Measurements from ENCODE around the gene TRPM4. TPM values are rescaled to one million over a fixed set of nuclear protein-coding genes. Genes with fewer than 3 reads are reported as not detected.
A peak's percentile ranks its signal among the peaks of the same experiment; 100 is the strongest.

Gene TRPM4
- total and polyA plus RNA-seq, 2 experiments from 2014 or later, result 7.0 to 20.5 TPM

DNA sequence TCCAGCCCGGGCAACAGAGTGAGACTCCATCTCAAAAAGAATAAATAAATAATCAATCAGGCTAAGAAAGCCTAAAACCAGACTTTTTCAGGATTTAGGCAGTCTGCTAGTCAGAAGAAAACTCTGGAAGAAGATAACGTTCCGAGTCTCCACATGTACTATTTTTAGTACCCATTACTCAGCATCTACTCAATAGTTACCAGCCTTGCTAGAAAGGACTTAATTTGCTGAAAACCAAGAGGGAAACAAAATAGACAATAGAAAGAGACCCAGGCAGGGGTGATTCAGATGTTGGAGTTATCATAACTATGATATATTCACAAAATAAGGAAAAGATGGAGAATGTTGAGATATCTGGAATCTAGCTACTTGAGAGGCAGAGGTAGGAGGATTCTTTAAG is 47.0 kb upstream of the TRPM4 start:
- Histone ChIP-seq H3K4me1 (ENCODE audit: insufficient read depth) (peaks cover 5% of the 10 kb centered on the region), H3K36me3 (replicated peaks; ENCODE audit: insufficient read depth, low read depth) (no peaks in the 10 kb centered on the region), H2AFZ (no peak overlapping the region), H3K4me3 (no peak overlapping the region), H3K27ac (peak overlapping the region; percentile 2), H3K4me2 (no peak overlapping the region), H3K9me2 (replicated peaks; ENCODE audit: insufficient read depth) (no peaks in the 10 kb centered on the region), H4K20me1 (ENCODE audit: insufficient read depth, poor library complexity, severe bottlenecking) (peaks cover 12% of the 10 kb centered on the region), H3K79me2 (no peaks in the 10 kb centered on the region), H3K9me3 (ENCODE audit: low read depth) (no peaks in the 10 kb centered on the region), H3K27me3 (no peaks in the 10 kb centered on the region)
- TF ChIP-seq CTCF (IDR thresholded peaks at IDR 0.05; ENCODE audit: poor library complexity) (no peak), EZH2phosphoT487 (IDR thresholded peaks at IDR 0.05; ENCODE audit: low read depth, severe bottlenecking, unreplicated experiment) (no peak), EZH2 (IDR thresholded peaks at IDR 0.05; ENCODE audit: borderline replicate concordance) (no peak)
- DNase-seq (ENCODE audit: low spot score), result no peak
- WGBS (ENCODE audit: low lambda C conversion rate, missing lambda C conversion rate), result 58% methylated on average over 3 of the region's 3 CpGs

- no peak for DNase-seq (ENCODE audit: low spot score)
- Histone ChIP-seq H4K20me1 (ENCODE audit: insufficient read depth, poor library complexity, severe bottlenecking) (peaks cover 8% of the 10 kb centered on the region), H2AFZ (no peak overlapping the region), H3K27me3 (no peaks in the 10 kb centered on the region), H3K4me3 (no peak overlapping the region), H3K9me3 (ENCODE audit: low read depth) (no peaks in the 10 kb centered on the region), H3K27ac (no peak overlapping the region), H3K4me2 (no peak overlapping the region), H3K79me2 (no peaks in the 10 kb centered on the region), H3K9me2 (replicated peaks; ENCODE audit: insufficient read depth) (no peaks in the 10 kb centered on the region), H3K4me1 (ENCODE audit: insufficient read depth) (peaks cover 5% of the 10 kb centered on the region), H3K36me3 (replicated peaks; ENCODE audit: insufficient read depth, low read depth) (no peaks in the 10 kb centered on the region)
- 93% methylated on average over 11 of the region's 11 CpGs for WGBS (ENCODE audit: low lambda C conversion rate, missing lambda C conversion rate)
- no peak for TF ChIP-seq EZH2 (IDR thresholded peaks at IDR 0.05; ENCODE audit: borderline replicate concordance)
- no peak for TF ChIP-seq EZH2phosphoT487 (IDR thresholded peaks at IDR 0.05; ENCODE audit: low read depth, severe bottlenecking, unreplicated experiment)
- no peak for TF ChIP-seq CTCF (IDR thresholded peaks at IDR 0.05; ENCODE audit: poor library complexity)
Measured at GRCh38 chr19:49111218-49111998, 46.2 kb upstream of the TRPM4 start.

- H3K4me3 ChIP-seq, result peak within 1 kb of the TSS; percentile 94
- no peaks in the 10 kb centered on the region for H3K27me3 ChIP-seq
- no peaks in the 10 kb centered on the region for H3K79me2 ChIP-seq
- TF ChIP-seq CTCF (IDR thresholded peaks at IDR 0.05; ENCODE audit: poor library complexity) (peak; percentile 40), EZH2phosphoT487 (IDR thresholded peaks at IDR 0.05; ENCODE audit: low read depth, severe bottlenecking, unreplicated experiment) (no peak)
- H3K4me1 ChIP-seq (ENCODE audit: insufficient read depth), result peaks cover 12% of the 10 kb centered on the region
- H2AFZ ChIP-seq, result peak within 1 kb of the TSS; percentile 84
- no peaks in the 10 kb centered on the region for H3K9me3 ChIP-seq (ENCODE audit: low read depth)
- 8% methylated on average over 21 of the region's 66 CpGs for WGBS (ENCODE audit: low lambda C conversion rate, missing lambda C conversion rate)
- H3K36me3 ChIP-seq (replicated peaks; ENCODE audit: insufficient read depth, low read depth), result no peaks in the 10 kb centered on the region
- peak within 1 kb of the TSS; percentile 94 for H3K27ac ChIP-seq
- no peaks in the 10 kb centered on the region for H4K20me1 ChIP-seq (ENCODE audit: insufficient read depth, poor library complexity, severe bottlenecking)
- H3K4me2 ChIP-seq, result peak within 1 kb of the TSS; percentile 99
- DNase-seq (ENCODE audit: low spot score), result peak; percentile 93
- H3K9me2 ChIP-seq (replicated peaks; ENCODE audit: insufficient read depth), result no peaks in the 10 kb centered on the region
Measured at GRCh38 chr19:49113762-49114629, 43.6 kb upstream of the TRPM4 start, which contains the start of gene LIN7B. Gene LIN7B (plus strand): TSS chr19:49114370. CDS start chr19:49114405, 35 bp downstream.

All from hepatocyte (in vitro differentiated cells).